SK-N-SH (cell line): ENCODE results near the gene TULP4. TPM values are rescaled to one million over a fixed set of nuclear protein-coding genes. Genes with fewer than 3 reads are reported as not detected.

ENCODE experiments used
- CTCF ChIA-PET: fragments of 300-600, 350-600 bp; formaldehyde crosslinking; extraction: SDS; loops from one replicate; lab custom pipeline; 2021; lab: Yijun Ruan, JAX
- POLR2A ChIA-PET: fragments of 350-600 bp; sonication (Branson Sonifier 250); formaldehyde crosslinking; extraction: SDS; loops from one replicate; lab custom pipeline; 2020; ENCODE audit warnings: antibody characterized with exemption, inconsistent platforms; lab: Yijun Ruan, JAX
- DNase-seq: peaks from one replicate; pipeline ENCODE4 v3.0.0; 2012
- H2AFZ ChIP-seq: fragments of 200-600 bp; sonication (generic); 2 replicates; pipeline ENCODE4 v1.8.1; 2016; ENCODE audit warnings: antibody characterized with exemption, mild to moderate bottlenecking, low read depth
- H3F3A ChIP-seq: fragments of 200-600 bp; sonication (generic); replicated peaks from 2 replicates; pipeline ENCODE3; 2016; ENCODE audit warnings: antibody characterized with exemption, mild to moderate bottlenecking; ENCODE audit not compliant: insufficient read depth
- H3K27ac ChIP-seq, 2 experiments: fragments of 200-500 bp in 1 of 2; fragments of 200-600 bp in 1 of 2; sonication (Bioruptor generic) in 1 of 2; sonication (generic), shearing (Covaris generic) in 1 of 2; 2 replicates each; pipeline versions ENCODE4 v1.5.1 to v1.6.1; 2014 to 2016; ENCODE audit warnings: low read depth in 2 of 2, inconsistent platforms in 1 of 2, low read length in 1 of 2, mild to moderate bottlenecking in 1 of 2, mixed read lengths in 1 of 2
- H3K27me3 ChIP-seq: fragments of 200-600 bp; sonication (generic), shearing (Covaris generic); 2 replicates; pipeline ENCODE4 v1.6.1; 2016; ENCODE audit warnings: mixed run types; ENCODE audit not compliant: insufficient read depth
- H3K36me3 ChIP-seq, 2 experiments: fragments of 200-500 bp in 1 of 2; fragments of 200-600 bp in 1 of 2; sonication (Bioruptor generic) in 1 of 2; sonication (generic) in 1 of 2; replicated peaks in 1 of 2; 2 replicates each; pipeline versions ENCODE3 to v1.5.1; 2014 to 2016; ENCODE audit warnings: low read length in 1 of 2, mild to moderate bottlenecking in 1 of 2; ENCODE audit not compliant: insufficient read depth in 2 of 2, control insufficient read depth in 1 of 2
- H3K4me1 ChIP-seq, 2 experiments: fragments of 200-500 bp in 1 of 2; fragments of 200-600 bp in 1 of 2; sonication (Bioruptor generic) in 1 of 2; sonication (generic), shearing (Covaris generic) in 1 of 2; 2 replicates each; pipeline versions ENCODE4 v1.5.1 to v1.6.1; 2014 to 2016; ENCODE audit warnings: low read depth in 1 of 2, low read length in 1 of 2, mixed run types in 1 of 2; ENCODE audit not compliant: insufficient read depth in 2 of 2, control insufficient read depth in 1 of 2
- H3K4me2 ChIP-seq: fragments of 200-600 bp; sonication (generic), shearing (Covaris generic); 2 replicates; pipeline ENCODE4 v1.6.1; 2017; ENCODE audit warnings: mixed run types
- H3K4me3 ChIP-seq, 2 experiments: fragments of 200-500 bp in 1 of 2; fragments of 200-600 bp in 1 of 2; sonication (Bioruptor generic) in 1 of 2; sonication (generic), shearing (Covaris generic) in 1 of 2; 2 replicates each; pipeline versions ENCODE4 v1.5.1 to v1.8.1; 2014 to 2016; ENCODE audit warnings: low read depth in 2 of 2, inconsistent platforms in 1 of 2, low read length in 1 of 2, mild to moderate bottlenecking in 1 of 2, mixed read lengths in 1 of 2, moderate library complexity in 1 of 2
- H3K79me2 ChIP-seq: fragments of 200-600 bp; sonication (generic); 2 replicates; pipeline ENCODE4 v1.8.1; 2017; ENCODE audit warnings: mild to moderate bottlenecking; ENCODE audit not compliant: insufficient read depth
- H3K9ac ChIP-seq: fragments of 200-600 bp; sonication (generic); 2 replicates; pipeline ENCODE4 v1.6.1; 2017; ENCODE audit warnings: mixed run types
- H3K9me2 ChIP-seq: fragments of 200-600 bp; sonication (generic); 2 replicates; pipeline ENCODE4 v1.6.1; 2017; ENCODE audit warnings: mixed run types
- H3K9me3 ChIP-seq: fragments of 200-600 bp; sonication (generic); 2 replicates; pipeline ENCODE4 v1.6.1; 2017; ENCODE audit warnings: mixed run types, mild to moderate bottlenecking, moderate library complexity
- H4K20me1 ChIP-seq: fragments of 200-600 bp; sonication (generic); 2 replicates; pipeline ENCODE4 v1.6.1; 2017; ENCODE audit warnings: mild to moderate bottlenecking, mixed run types; ENCODE audit not compliant: insufficient read depth
- CHD2 ChIP-seq: fragments of 150-350 bp; IDR thresholded peaks from 2 replicates; pipeline ENCODE4 v1.6.1; 2018; ENCODE audit warnings: low read length; ENCODE audit not compliant: partially characterized antibody
- ELF1 ChIP-seq: IDR thresholded peaks from 2 replicates; pipeline ENCODE4 v1.4.0; 2012
- JUND ChIP-seq: IDR thresholded peaks from 2 replicates; pipeline ENCODE4 v1.4.0; 2012
- POLR2AphosphoS5 ChIP-seq: IDR thresholded peaks from 2 replicates; pipeline ENCODE4 v1.6.1; 2012; ENCODE audit warnings: low read depth, low read length
- RAD21 ChIP-seq: IDR thresholded peaks from 2 replicates; pipeline ENCODE4 v1.6.1; 2012; ENCODE audit warnings: mild to moderate bottlenecking, low read length
- RCOR1 ChIP-seq: fragments of 150-350 bp; IDR thresholded peaks from 2 replicates; pipeline ENCODE4 v1.6.1; 2017; ENCODE audit warnings: antibody characterized with exemption, low read length
- RFX5 ChIP-seq: IDR thresholded peaks from 2 replicates; pipeline ENCODE4 v1.6.1; 2012; ENCODE audit warnings: mild to moderate bottlenecking, improper control_type of control experiment, low read length
- RXRA ChIP-seq: IDR thresholded peaks from 2 replicates; pipeline ENCODE4 v1.4.0; 2012; ENCODE audit warnings: low read depth, mild to moderate bottlenecking, borderline replicate concordance
- SIN3A ChIP-seq: IDR thresholded peaks from 2 replicates; pipeline ENCODE4 v1.6.1; 2012; ENCODE audit warnings: low read depth, mild to moderate bottlenecking, low read length, moderate library complexity, borderline replicate concordance
- TAF1 ChIP-seq: IDR thresholded peaks from 2 replicates; pipeline ENCODE4 v1.6.1; 2012; ENCODE audit warnings: low read depth, mild to moderate bottlenecking, low read length, moderate library complexity, borderline replicate concordance
- YY1 ChIP-seq: IDR thresholded peaks from 2 replicates; pipeline ENCODE4 v1.4.0; 2012; ENCODE audit warnings: low read depth, mild to moderate bottlenecking
- WGBS: methylation state at CpG from one replicate; pipeline ENCODE4 v1.1.6; 2017; ENCODE audit warnings: low lambda C conversion rate; 5-methylcytosine and 5-hydroxymethylcytosine counted together
- polyA plus RNA-seq, 3 experiments: library from polyadenylated mRNA; depleted of rRNA; stranded (reverse); fragments of >200 nt; gene quantifications; 2 replicates each; pipeline ENCODE4 v1.2.3, GENCODE V29; 2012
- TF ChIP-seq, protein P1 (sequence below): IDR thresholded peaks from 2 replicates; pipeline ENCODE4; 2012
- TF ChIP-seq, protein P2 (sequence below): fragments of 150-350 bp; IDR thresholded peaks from 2 replicates; pipeline ENCODE4 v1.6.1; 2017; ENCODE audit warnings: antibody characterized with exemption, low read length, low read depth, borderline replicate concordance
- TF ChIP-seq, protein P3 (sequence below): fragments of 200-600 bp; sonication (generic); IDR thresholded peaks from 2 replicates; pipeline ENCODE4 v1.6.1; 2017; ENCODE audit warnings: antibody characterized with exemption, mild to moderate bottlenecking, moderate library complexity

Gene TULP4
- polyA plus RNA-seq, 1 of the 3 experiments (the other 2 are of a cell fraction) = 5.9 TPM

DNA sequence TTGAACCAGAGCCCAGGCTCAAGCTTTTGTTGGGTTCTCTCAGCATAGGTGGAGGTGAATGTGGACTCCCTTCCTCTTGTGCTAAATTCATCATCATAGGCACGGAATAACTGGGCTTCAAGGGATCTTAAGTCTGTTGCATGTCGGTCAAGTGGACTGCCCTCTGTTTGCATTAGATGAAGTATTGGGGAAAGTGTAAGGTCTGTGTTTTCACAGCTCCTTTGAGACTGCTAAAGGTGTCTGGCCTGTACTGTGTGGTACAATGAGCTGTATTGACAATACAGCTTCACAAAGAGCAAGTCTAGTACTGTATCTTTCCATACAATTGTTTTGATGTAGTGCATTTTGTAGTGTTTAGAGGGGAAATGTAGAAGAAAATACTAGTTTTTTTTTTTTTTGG lies 34.3 kb upstream of the TULP4 start:
- peaks cover 0 to 1% of the 10 kb centered on the region in 2 experiments; a peak in 3 of 4 replicates for H3K4me1 ChIP-seq
- H3K9ac ChIP-seq = no peak overlapping the region
- H3K27me3 ChIP-seq = no peaks in the 10 kb centered on the region
- no peak overlapping the region for H2AFZ ChIP-seq
- 0 out of 2 replicates have a peak, but pooled peaks cover 6% of the 10 kb centered on the region for H4K20me1 ChIP-seq
- no peak overlapping the region for H3K4me2 ChIP-seq
- no peak overlapping the region for H3K4me3 ChIP-seq
- H3K36me3 ChIP-seq = peaks cover 5 to 16% of the 10 kb centered on the region in 2 experiments
- POLR2A ChIA-PET = no interaction called here
- WGBS = 96% methylated on average over 2 of the region's 2 CpGs
- CTCF ChIA-PET = interaction anchor here (1.6 kb wide), 1 partner anchor 12 kb away, joined by 4 read pairs; no protein-coding TSS in a partner anchor
- no peak for DNase-seq
- peaks cover 77% of the 10 kb centered on the region for H3K79me2 ChIP-seq
- H3K27ac ChIP-seq = no peak overlapping the region
- H3K9me2 ChIP-seq = no peaks in the 10 kb centered on the region
- no peak for TF ChIP-seq RFX5
- no peak for TF ChIP-seq POLR2AphosphoS5
- TF ChIP-seq TAF1 = no peak
- TF ChIP-seq CHD2 = no peak
- TF ChIP-seq, protein P1, sequence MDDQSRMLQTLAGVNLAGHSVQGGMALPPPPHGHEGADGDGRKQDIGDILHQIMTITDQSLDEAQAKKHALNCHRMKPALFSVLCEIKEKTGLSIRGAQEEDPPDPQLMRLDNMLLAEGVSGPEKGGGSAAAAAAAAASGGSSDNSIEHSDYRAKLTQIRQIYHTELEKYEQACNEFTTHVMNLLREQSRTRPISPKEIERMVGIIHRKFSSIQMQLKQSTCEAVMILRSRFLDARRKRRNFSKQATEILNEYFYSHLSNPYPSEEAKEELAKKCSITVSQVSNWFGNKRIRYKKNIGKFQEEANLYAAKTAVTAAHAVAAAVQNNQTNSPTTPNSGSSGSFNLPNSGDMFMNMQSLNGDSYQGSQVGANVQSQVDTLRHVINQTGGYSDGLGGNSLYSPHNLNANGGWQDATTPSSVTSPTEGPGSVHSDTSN = no peak
- no peaks in the 10 kb centered on the region for H3K9me3 ChIP-seq
- H3F3A ChIP-seq = peaks cover 5% of the 10 kb centered on the region

DNA sequence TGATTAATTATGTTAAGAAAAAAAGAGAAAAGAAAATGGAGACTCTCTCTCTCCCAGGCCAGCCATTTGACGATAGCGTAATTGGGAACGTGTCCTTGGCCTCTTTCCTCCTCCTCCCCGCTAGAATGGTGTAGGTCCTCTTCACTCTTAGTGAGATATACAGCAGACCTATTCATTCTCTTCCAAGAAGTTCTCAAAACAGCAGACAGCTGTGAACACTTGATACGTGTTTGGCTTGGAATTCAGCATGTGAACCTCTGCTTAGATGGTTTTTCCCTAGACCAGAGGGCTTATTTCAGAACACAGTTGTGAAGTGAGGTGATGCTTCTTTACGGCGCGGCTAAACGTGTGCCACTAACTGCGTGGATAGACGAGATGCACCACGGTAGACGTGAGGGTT lies 32.6 kb upstream of the TULP4 start:
- TF ChIP-seq SIN3A = no peak
- no peak for TF ChIP-seq YY1
- TF ChIP-seq JUND = no peak
- TF ChIP-seq, protein P2, sequence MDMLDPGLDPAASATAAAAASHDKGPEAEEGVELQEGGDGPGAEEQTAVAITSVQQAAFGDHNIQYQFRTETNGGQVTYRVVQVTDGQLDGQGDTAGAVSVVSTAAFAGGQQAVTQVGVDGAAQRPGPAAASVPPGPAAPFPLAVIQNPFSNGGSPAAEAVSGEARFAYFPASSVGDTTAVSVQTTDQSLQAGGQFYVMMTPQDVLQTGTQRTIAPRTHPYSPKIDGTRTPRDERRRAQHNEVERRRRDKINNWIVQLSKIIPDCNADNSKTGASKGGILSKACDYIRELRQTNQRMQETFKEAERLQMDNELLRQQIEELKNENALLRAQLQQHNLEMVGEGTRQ = no peak
- TF ChIP-seq RAD21 = no peak
- no peak for TF ChIP-seq ELF1
- no peak for TF ChIP-seq RXRA
- TF ChIP-seq, protein P3, sequence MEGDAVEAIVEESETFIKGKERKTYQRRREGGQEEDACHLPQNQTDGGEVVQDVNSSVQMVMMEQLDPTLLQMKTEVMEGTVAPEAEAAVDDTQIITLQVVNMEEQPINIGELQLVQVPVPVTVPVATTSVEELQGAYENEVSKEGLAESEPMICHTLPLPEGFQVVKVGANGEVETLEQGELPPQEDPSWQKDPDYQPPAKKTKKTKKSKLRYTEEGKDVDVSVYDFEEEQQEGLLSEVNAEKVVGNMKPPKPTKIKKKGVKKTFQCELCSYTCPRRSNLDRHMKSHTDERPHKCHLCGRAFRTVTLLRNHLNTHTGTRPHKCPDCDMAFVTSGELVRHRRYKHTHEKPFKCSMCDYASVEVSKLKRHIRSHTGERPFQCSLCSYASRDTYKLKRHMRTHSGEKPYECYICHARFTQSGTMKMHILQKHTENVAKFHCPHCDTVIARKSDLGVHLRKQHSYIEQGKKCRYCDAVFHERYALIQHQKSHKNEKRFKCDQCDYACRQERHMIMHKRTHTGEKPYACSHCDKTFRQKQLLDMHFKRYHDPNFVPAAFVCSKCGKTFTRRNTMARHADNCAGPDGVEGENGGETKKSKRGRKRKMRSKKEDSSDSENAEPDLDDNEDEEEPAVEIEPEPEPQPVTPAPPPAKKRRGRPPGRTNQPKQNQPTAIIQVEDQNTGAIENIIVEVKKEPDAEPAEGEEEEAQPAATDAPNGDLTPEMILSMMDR = no peak
- TF ChIP-seq RCOR1 = no peak
- TF ChIP-seq, all 33 proteins: peak for 0
- CTCF ChIA-PET = interaction anchor here (1.0 kb wide), 1 partner anchor 243 kb away, joined by 3 read pairs; no protein-coding TSS in a partner anchor
- 91% methylated on average over 13 of the region's 13 CpGs for WGBS
- Histone ChIP-seq H3K9me2 (no peaks in the 10 kb centered on the region), H3K4me2 (no peak overlapping the region), H3K79me2 (peaks cover 65% of the 10 kb centered on the region), H3K9ac (no peak overlapping the region), H2AFZ (no peak overlapping the region), H3F3A (peaks cover 15% of the 10 kb centered on the region), H3K4me1 (peaks cover 3 to 13% of the 10 kb centered on the region in 2 experiments), H3K9me3 (no peaks in the 10 kb centered on the region), H3K4me3 (no peak overlapping the region), H4K20me1 (0 out of 2 replicates have a peak, but pooled peaks cover 6% of the 10 kb centered on the region), H3K36me3 (peaks cover 5 to 9% of the 10 kb centered on the region in 2 experiments), H3K27ac (no peak overlapping the region), H3K27me3 (no peaks in the 10 kb centered on the region)
- DNase-seq = no peak
- POLR2A ChIA-PET = no interaction called here
